NCI-H748 treated with DMSO at 0.1 percent for 48 hours (cell line): Measurements from ENCODE around the gene CCSER1.

ENCODE experiments used
- DNase-seq: peaks from one replicate; lab custom pipeline; 2025; lab: John Stamatoyannopoulos, UW

The CCSER1 gene

DNA sequence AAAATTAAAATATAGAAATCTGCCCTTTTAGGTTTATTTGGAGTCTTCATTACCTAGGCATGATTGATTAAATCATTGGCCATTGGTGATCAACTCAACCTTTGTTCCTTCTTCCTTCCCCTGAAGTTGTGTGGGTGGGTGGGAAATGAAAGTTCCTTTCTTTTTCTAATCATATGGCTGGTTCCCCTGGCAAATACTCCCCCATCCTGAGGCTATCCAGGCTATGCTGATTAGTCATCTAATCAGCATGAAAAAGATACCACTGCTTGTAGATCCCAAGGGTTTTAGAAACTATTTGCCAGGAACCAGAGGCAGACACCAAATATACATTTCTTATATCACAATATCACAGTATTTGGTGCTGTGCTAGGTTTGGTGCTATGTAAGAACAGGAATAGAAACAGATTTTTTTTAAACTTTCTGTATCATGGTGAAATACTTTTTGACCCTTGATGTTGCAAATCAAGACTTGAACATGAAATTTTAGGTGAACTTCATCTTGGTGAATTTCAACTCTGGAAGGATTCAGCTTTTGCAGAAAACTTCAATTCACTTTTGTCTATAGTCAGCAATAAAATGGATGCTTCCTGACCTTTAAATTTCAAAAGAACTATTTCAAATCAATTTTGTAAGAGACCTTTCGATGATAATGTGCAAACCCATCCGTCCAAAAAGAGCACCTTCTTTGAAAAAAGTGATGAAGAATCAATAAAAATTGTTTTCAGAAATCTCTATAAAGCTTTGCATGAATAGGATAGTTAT is 71.1 kb downstream of the CCSER1 start:
- no peak for DNase-seq

DNA sequence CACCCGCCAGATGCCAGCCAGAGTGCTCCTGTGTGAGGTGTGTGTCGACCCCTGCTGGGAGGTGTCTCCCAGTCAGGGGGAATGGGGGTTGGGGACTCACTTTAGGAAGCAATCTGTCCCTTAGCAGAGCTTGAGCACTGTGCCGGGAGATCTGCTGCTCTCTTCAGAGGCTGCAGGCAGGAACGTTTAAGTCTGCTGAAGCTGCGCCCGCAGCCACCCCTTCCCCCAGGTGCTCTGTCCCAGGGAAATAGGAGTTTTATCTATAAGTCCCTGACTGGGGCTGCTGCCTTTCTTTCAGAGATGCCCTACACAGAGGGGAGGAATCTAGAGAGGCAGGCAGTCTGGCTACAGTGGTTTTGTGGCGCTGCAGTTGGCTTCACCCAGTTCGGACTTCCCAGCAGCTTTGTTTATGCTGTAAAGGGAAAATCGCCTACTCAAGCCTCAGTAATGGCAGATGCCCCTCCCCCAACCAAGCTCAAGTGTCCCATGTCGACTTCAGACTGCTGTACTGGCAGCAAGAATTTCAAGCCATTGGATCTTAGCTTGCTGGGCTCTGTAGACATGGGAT is 80.8 kb downstream of the CCSER1 start:
- no peak for DNase-seq

DNA sequence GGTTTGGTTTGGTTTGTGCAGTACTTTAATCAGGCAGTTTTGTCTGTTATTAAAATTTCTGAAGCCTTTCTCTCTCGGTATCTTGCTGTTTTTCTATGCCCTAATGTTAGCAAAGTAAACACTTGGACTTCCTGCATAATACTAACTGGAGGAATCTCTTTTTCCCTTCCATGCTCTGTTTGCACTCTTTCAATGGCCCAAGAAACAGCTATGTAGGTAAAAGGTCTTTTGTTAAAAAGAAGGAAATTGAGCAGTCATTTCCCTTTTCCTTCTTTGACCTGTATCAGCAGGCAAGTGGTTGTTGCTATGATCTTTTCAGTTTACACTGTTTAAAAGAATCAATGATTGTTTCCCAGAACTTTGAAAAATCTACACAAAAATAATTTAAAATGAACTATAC is 82.7 kb downstream of the CCSER1 start:
- DNase-seq = no peak

DNA sequence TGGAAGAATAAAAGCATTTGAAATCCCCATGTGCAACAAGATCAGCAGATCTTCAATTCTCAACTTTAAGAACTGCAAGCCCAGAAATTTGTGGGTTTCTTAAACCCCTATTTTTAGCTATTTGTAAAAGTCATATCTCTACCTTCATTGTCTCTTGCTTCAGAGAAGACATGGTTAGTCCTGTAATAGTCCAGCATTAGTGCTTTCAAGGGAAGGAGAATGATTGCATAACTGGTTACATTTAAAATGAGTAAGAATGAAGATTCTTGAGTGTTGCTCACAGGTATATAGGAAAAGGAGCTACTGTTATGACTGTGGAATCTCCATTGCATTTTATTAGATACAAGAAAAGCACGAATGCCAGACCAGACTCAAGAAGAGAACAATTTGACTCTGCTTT is 84.0 kb downstream of the CCSER1 start:
- DNase-seq = no peak

DNA sequence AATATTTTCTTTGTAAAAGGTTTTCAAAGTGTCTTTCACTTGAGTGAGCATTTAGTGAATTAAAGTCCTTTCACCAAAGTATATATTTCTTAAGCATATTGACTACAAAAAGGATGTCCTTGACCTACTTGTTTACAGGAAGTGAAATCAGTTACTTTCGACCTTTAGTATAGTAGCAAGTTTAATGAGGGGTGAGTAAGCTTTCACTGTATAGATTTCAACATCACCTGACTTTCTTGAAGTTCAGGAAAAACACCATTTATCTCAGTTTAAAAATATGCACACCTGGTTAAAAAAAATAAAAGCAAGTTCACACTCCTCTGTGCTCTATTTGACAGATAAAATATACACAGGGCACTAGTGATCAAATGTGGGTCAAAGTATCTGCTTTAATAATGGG is 88.1 kb downstream of the CCSER1 start:
- DNase-seq = no peak

DNA sequence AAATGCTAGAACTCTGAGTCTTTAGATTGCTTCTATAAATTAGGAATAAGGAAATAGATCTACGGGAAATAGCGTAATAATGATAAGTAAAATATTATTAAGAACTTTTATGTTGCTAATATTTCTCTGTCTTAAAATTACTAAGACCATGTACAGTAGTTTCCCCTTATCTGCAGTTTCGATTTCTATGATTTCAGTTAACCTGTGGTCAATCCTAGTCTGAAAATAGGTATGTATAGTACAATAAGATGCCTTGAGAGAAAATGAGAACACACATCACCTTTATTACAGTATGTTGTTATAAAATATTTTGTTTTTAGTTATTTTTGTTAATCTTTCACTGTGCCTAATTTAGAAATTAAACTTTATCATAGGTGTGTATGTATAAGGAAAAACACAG is 92.6 kb downstream of the CCSER1 start:
- no peak for DNase-seq

DNA sequence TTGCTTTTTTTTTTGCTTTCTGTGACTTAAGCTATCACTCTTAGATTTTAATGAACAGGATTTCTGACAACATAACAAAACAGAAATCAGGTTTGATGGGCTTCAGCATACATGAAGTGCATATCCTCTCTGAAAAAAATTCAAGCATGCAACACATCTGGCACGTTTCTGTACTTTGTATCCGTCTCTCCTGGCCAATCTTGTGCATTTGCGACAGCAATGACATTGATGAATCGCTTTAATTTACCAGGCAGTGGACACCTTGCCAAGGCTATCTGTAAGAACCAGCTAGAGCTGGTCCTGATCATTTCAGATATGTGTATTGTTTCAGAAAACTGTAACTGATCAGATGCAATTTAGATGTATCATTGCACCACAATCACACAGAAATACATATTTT is 93.3 kb downstream of the CCSER1 start:
- no peak for DNase-seq

DNA sequence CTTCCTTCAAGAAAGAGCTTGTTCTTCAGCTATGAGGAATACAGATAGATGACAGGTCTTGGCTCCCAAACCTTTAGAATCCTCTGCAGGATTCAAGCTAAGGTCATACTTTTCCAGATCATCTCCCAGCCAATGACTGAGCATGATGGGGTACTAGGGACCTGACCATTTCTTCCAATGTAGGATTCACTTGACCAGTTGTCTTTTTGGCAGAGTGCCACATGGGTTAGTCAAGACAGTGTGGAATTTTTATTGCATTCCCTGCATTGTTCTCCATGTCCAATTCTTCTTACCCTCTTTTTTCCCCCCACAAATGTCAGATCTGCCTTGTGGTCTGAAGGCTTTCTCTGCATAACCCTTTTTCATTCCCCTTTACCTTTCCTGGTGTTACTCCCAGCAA is 99.5 kb downstream of the CCSER1 start:
- DNase-seq = no peak

DNA sequence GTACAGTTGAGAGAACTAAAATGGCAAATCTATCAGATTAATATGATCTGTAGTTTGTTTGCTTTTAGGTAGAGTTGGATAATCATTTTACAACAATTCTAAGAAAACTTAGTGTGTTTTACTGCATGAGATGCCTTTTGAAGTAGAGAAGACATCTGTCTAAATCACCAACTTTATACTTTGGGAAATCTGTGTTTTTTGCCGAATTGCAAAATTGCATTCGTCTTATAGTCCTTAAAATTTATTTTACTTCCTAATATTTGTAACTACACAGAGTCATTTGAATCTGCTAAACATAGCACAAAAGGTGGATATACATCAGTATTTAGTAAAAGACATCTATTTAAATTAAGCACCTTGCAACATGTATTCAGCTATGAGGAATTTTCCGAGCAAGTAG is 100.0 kb downstream of the CCSER1 start:
- DNase-seq = no peak

DNA sequence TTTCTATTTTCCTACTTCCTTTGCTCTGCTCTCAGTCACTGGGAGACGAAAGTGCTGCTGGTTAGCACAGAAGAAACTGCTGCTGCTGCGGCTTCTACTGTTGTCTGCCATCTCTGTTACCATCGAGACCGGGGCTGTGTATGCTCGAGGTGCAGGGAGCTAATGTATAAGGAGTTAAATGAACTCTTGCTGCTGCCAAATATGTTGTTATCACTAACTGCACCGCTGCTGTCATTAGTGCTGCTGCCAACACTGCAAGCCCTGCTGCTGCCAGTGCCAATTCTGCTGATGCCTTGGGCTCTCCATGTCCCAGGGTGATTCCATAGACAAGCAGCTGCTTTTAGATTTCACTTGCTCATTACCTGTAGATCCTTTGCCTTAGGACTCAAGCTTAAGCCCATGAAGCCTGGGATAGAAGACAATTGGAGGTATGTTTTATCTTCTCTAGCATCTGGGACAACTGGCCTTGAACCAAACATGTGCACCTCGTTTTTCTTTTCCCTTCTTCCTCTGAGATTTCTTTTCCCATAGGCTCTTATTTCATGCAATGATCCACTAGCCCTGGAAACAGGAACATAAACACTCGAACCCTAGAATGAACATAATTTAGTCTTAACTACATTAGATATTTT is 107.8 kb downstream of the CCSER1 start:
- no peak for DNase-seq

DNA sequence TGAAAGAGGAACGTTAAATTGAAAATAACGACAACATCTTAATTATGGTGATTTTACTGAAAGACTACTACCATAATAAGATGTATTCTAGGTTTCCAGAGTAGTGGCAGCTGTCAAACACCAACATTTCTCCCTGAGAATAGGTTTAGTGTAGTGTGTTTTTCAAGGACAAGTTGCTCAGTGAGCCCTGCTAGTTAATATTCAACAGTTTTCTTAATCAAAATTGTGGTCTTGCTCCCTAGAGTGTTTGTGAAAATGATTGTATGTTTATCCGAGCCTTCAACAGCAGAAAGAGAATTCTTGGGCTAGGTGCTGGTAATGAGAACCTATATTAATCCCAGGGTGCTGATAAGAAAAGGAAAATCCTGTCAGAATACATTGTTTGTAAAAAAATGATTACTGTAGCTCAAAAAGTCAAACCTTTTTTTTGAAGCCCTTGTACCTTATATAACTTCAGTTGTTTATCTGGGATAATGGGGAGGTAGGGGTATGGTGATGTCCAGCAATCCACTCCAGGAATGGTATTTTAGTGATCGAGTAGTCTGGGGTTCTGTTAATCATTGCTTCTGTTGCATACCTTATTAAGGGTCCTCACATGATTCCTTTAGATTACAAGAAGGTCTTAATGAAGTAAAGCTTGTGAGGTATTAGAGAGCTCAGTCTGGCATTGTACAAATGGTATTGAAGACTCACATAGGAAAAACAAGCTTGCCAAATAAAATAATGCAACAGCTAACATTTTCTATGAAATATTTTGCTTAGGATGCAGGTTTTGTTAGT is 110.7 kb downstream of the CCSER1 start:
- DNase-seq = no peak

DNA sequence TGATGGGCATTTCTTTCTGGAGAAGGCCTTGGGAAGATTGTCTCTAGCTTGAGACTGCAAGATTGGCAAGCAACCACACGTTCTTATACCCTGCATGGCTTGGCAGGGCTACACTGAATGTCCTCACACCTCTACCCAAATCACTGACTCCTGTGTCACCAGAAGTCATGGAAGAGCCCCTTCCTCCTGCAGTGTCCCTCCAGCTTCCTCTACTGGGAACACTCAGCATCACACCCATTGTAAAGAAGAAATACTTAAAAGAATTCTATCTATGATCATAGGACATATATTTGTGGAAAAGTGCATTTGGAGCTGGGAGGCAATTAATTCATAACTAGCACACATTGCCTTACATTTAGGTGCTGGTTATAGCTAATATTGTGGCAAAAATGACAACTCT is 113.1 kb downstream of the CCSER1 start:
- no peak for DNase-seq

DNA sequence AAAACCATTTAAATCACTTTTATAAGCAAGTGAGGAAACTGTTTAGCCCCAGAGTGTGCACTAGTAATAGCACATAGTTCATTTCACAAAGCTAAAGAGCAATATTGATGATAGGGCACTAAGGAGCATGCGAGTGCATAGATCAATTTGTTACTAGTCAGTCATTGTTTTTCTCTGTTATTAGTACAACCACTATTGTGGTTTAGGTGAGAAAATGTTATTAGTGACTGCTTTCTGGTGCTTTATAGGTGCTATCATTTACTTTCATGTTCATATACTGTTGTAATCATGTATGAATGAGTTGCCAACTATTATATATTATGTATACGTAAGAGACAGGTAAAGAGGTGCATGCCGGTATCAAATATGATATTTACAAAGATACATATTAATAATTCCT is 113.8 kb downstream of the CCSER1 start:
- no peak for DNase-seq

DNA sequence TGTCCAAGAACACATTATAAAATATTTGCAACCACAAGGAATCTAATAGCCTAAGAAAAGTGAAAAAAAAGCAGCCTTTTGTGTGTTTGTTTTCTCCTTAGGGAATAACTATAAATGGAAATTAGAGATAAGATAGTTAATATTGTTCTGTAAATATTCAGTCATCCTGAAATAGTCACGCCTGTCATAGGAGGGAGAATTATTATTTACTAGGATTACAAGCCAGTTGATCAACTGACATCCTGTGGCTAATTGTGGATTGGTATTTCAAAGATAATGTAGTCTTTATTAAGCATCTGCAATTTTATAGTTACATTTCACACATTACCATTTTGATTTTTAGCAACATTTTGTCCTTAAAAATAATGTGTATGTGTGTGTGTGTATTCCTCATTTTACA is 118.6 kb downstream of the CCSER1 start:
- DNase-seq = no peak

DNA sequence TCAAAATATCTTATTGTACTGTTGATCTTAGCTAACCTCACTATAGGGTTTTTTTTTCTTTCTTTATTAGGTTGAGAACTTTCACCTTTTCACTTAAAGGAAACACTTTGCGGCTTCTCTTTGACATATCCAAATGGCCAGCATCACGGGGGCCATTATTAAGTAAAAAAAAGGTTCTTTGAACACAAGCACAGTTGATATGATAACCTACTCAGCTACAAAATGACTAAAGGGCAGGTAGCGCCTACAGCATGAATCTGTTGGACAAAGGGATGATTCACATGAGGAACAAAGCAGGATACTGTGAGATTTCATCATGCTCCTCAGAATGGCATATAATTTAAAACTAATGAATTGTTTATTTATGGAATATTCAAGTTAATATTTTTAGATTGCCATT is 119.6 kb downstream of the CCSER1 start:
- DNase-seq = no peak

DNA sequence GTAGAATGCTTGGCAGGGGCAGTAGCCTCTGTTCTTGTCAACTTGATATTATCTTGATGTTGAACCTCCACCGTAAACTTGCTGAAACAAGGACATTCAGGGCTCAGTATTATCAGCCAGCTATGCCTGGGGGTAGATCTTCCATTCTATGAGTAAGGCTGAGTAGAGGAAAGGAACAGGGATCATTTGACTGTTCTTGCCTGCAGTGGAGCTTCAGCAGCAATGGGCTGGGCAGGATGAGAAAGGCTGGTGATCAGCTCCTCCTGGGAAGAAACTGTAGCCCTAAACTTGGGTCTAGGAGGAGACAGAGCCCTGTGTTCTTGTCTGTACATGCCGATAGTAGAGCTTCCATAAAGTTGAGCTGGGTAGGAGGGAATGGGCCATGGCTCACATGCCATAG is 127.2 kb downstream of the CCSER1 start:
- no peak for DNase-seq

DNA sequence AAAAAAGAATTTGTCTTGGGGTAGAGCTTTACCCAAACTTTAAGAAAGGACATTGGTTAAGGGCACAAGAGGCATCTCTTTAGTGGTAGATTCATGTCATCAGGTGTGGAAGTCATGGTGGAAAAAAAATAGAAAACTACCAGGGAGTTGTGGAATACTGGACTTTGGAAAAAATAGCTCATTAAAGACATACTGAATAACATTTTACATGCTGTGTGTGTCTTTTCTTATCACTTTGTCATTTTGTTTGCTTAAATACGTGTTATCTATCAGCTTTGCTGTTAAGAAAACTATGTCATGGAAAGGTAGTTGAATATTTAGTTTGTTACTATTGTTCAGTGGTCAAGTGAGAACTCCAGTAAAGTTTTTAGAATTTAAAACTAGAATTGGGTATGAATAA is 147.0 kb downstream of the CCSER1 start:
- no peak for DNase-seq

DNA sequence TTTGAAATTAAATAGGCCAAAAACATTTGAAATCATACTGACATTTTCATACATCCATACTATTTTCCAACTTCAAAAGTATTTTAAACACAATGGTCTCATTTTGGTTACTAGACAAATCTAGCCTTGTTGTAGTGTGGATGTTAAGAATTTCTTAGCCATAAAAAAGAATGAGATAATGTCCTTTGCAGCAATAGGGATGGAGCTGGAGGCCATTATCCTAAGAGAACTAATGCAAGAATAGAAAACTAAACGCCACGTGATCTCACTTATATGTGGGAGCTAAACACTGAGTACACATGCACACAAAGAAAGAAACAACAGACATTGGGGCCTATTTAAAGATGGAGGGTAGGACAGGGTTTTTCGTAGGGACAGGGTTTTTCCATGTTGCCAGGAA is 153.8 kb downstream of the CCSER1 start:
- no peak for DNase-seq

DNA sequence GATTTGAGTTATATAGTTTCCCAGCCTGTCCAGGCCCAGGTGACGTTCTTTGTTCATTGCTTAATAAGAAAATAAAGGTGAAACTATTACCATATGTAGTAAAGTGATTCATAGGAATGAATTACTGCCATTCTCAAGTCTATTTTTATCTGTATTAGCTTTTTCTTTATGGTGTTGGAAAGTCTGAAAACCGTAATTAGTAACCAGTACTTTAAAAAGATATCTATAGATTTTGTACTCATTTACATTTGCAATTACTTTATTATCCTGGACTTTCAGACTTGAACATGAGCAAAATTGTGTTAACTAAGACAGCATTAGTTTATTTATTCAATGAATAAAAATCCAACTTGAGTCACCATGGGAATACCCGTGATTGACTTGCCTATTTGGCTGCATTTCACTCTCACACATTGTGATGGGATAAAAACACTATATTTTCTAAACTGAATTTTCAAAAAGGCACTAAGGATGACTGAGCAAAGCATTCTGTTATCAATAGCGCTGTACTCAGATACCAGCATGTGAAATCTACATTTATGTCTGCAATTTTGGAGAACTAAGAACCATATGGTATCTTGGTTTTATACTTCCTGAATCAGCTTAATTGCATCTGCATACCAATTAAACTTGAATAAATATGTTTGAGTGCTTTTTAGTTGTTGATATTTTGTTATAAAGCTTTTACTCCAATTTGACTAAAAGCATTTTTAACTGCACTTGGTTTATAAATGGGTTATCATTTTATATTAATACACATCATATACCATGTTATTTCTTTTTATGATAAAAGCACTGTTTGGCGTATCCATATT is 154.6 kb downstream of the CCSER1 start:
- no peak for DNase-seq

DNA sequence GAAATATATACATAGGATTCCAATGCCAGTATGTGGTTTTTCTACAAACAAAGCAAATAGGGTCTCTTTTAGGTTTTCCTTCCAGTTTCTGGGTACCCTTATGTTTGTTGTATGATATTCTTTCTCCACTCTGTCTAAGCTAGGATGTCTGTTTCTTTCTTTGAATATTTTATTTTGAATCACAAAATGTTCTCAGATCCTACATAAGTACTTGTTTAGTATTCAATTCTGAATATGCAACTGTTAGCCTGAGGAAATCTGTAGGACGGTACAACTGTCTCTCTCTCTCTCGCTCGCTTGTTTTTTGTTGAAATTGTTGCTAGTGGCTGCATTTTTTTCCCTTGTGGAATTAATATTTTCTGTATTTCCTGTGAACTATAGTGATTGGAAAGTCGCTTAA is 163.2 kb downstream of the CCSER1 start:
- no peak for DNase-seq

DNA sequence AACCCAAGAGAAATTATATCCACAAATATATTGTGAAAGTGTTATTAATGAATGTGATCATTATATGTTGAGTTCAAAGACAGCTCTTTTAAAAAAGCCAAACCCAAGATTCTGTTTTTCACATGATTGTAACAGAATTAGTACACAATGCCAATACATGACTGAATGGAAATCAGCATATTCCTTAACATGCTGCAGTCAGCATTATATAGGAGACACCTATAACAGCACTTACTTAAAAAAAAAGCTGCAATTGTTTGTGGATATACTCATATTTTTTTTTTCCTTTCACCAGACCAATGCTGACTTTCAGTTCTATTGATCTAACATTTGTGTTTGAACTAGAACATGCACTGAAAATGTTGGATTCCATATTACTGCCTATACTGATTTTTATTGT is 165.2 kb downstream of the CCSER1 start:
- no peak for DNase-seq

DNA sequence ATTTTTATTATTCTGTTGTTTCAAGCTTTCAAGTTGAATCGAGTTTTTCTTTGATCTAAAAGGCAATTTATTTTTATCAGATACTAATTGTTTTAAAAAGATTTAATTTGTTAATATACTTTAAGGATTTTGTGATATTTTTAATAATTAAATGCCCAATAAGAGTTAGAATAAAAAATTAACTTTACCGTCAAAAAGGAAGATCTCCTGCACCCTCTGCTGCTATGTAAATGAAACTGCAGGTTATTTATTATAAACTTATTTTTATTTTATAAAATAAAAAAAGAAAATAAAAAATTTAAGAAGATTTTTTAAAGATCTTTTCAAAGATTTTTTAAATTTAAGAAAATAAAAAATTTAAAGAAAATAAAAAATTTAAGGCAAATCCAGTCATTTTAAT is 166.1 kb downstream of the CCSER1 start:
- DNase-seq = no peak
